ENCODE measurements around the gene E2F1. TPM values are rescaled to one million over a fixed set of nuclear protein-coding genes. Genes with fewer than 3 reads are reported as not detected.

Gene E2F1
- total and polyA plus RNA-seq, 2 of the 4 experiments (the other 2 are of a cell fraction), result 10.9 to 14.0 TPM

GRCh38 chr20:33673114-33673409 lies 13.1 kb downstream of the E2F1 start:
- intact Hi-C loops (cut with micrococcal nuclease) (no loop called here), in situ Hi-C loops (cut with MboI; ENCODE audit: low sequenced_read_pairs) (no loop called here), dilution Hi-C loops (cut with HindIII; ENCODE audit: low sequenced_read_pairs, unreplicated experiment) (no loop called here)
- Histone ChIP-seq H2AK9ac (replicated peaks; ENCODE audit: low read depth, low read length, poor library complexity) (peak overlapping the region; percentile 97), H4K5ac (ENCODE audit: low read depth, low read length) (peak overlapping the region; percentile 13; the same call in 1 of the 2 replicates), H3K18ac (ENCODE audit: low read depth, low read length) (peak overlapping the region; percentile 6; the same call in 1 of the 2 replicates), H2BK120ac (ENCODE audit: low read depth, low read length) (peak overlapping the region; percentile 49; the same call in 1 of the 2 replicates), H2BK20ac (ENCODE audit: low read depth, low read length) (peak overlapping the region; percentile 40; the same call in 1 of the 2 replicates), H2AK5ac (ENCODE audit: low read depth, low read length) (peak overlapping the region; percentile 98), H3K14ac (replicated peaks; ENCODE audit: low read depth, low read length) (peak overlapping the region; percentile 100), H4K20me1 (ENCODE audit: insufficient read depth, low read length) (peaks cover 19% of the 10 kb centered on the region; the same call in 1 of the 2 replicates), H3K4me1 (ENCODE audit: control insufficient read depth, insufficient read depth, low read length) (peaks cover 27% of the 10 kb centered on the region), H3K36me3 (ENCODE audit: control insufficient read depth, insufficient read depth, low read length) (peaks cover 13% of the 10 kb centered on the region), H3K27me3 (ENCODE audit: control insufficient read depth, insufficient read depth, low read length) (no peaks in the 10 kb centered on the region), H2BK15ac (ENCODE audit: low read depth, low read length) (peak overlapping the region; percentile 80; the same call in 1 of the 3 replicates), H3K4me3 (ENCODE audit: insufficient read depth, low read depth, low read length) (peak overlapping the region; percentile 94), H3K4ac (ENCODE audit: low read depth, low read length) (peak overlapping the region; percentile 96), H3K56ac (ENCODE audit: extremely low read depth, insufficient read depth, low read length) (0 out of 2 replicates have a peak overlapping the region, but pooled peaks have one; percentile 11), H3K9ac (ENCODE audit: low read depth, low read length) (peak overlapping the region; percentile 99), H4K8ac (ENCODE audit: low read depth in 2 of 2, low read length in 2 of 2) (peak overlapping the region; percentile 79), H3K4me2 (ENCODE audit: low read depth, low read length) (peak overlapping the region; percentile 99), H2AFZ (replicated peaks; ENCODE audit: low read length, poor library complexity) (peak overlapping the region; percentile 39), H2BK5ac (ENCODE audit: low read depth, low read length, poor library complexity, severe bottlenecking) (peak overlapping the region; percentile 70), H3K79me1 (ENCODE audit: low read depth in 1 of 2, low read length in 2 of 2) (peaks cover 12 to 61% of the 10 kb centered on the region in 2 experiments; a peak in 3 of 4 replicates), H4K91ac (ENCODE audit: insufficient read depth, low read depth, low read length) (peak overlapping the region; percentile 81; the same call in 1 of the 2 replicates), H3K9me1 (ENCODE audit: insufficient read depth, low read length) (peaks cover 22% of the 10 kb centered on the region), H3K27ac (ENCODE audit: insufficient read depth, low read length) (peak overlapping the region; percentile 78), H3K9me3 (ENCODE audit: control insufficient read depth, insufficient read depth, low read length) (no peaks in the 10 kb centered on the region), H3K23ac (ENCODE audit: low read depth, low read length) (peak overlapping the region; percentile 96)
- BruUV-seq (replicated peaks), result no TSS peak
- ATAC-seq (ENCODE audit: low read depth) (no peak), DNase-seq (no peak)
- CTCF ChIA-PET, result no interaction called here
- no CpG with 5 or more reads among the region's 4 CpGs for WGBS, 2 experiments (ENCODE audit: extremely low coverage in 2 of 2, insufficient read length in 1 of 2)
- POLR2A ChIA-PET (ENCODE audit: unreplicated experiment), result no interaction called here
- TF ChIP-seq BHLHE40 (IDR thresholded peaks at IDR 0.05; ENCODE audit: low read depth, low read length) (no peak), CEBPB (IDR thresholded peaks at IDR 0.05; ENCODE audit: low read depth, low read length) (no peak), SMC3 (IDR thresholded peaks at IDR 0.05; ENCODE audit: low read depth, low read length) (no peak), RFX5 (IDR thresholded peaks at IDR 0.05; ENCODE audit: low read depth, low read length) (no peak), MXI1 (IDR thresholded peaks at IDR 0.05; ENCODE audit: borderline replicate concordance, low read depth, low read length) (no peak), POLR2A (IDR thresholded peaks at IDR 0.05; ENCODE audit: low read depth, low read length) (no peak), MAZ (IDR thresholded peaks at IDR 0.05; ENCODE audit: borderline replicate concordance, low read depth, low read length) (no peak), NFE2L2 (IDR thresholded peaks at IDR 0.05; ENCODE audit: low read depth, low read length) (no peak), ELK1 (IDR thresholded peaks at IDR 0.05; ENCODE audit: borderline replicate concordance, low read depth, low read length) (no peak), FOS (IDR thresholded peaks at IDR 0.05; ENCODE audit: low read depth, low read length) (no peak), CHD1 (IDR thresholded peaks at IDR 0.05; ENCODE audit: low read depth, low read length) (no peak), RAD21 (IDR thresholded peaks at IDR 0.05; ENCODE audit: low read length) (no peak), RCOR1 (IDR thresholded peaks at IDR 0.05; ENCODE audit: insufficient replicate concordance, low read length) (no peak), MAFK (IDR thresholded peaks at IDR 0.05; ENCODE audit: low read depth, low read length) (no peak)
- TF ChIP-seq, protein P1, sequence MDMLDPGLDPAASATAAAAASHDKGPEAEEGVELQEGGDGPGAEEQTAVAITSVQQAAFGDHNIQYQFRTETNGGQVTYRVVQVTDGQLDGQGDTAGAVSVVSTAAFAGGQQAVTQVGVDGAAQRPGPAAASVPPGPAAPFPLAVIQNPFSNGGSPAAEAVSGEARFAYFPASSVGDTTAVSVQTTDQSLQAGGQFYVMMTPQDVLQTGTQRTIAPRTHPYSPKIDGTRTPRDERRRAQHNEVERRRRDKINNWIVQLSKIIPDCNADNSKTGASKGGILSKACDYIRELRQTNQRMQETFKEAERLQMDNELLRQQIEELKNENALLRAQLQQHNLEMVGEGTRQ (IDR thresholded peaks at IDR 0.05; ENCODE audit: low read depth, low read length), result no peak
- TF ChIP-seq, protein P2, sequence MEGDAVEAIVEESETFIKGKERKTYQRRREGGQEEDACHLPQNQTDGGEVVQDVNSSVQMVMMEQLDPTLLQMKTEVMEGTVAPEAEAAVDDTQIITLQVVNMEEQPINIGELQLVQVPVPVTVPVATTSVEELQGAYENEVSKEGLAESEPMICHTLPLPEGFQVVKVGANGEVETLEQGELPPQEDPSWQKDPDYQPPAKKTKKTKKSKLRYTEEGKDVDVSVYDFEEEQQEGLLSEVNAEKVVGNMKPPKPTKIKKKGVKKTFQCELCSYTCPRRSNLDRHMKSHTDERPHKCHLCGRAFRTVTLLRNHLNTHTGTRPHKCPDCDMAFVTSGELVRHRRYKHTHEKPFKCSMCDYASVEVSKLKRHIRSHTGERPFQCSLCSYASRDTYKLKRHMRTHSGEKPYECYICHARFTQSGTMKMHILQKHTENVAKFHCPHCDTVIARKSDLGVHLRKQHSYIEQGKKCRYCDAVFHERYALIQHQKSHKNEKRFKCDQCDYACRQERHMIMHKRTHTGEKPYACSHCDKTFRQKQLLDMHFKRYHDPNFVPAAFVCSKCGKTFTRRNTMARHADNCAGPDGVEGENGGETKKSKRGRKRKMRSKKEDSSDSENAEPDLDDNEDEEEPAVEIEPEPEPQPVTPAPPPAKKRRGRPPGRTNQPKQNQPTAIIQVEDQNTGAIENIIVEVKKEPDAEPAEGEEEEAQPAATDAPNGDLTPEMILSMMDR (conservative IDR thresholded peaks at IDR 0.05; ENCODE audit: low read depth, low read length), result no peak
